Prostate gland (tissue), 2 donors: ENCODE measurements around the gene PDHB. TPM values are rescaled to one million over a fixed set of nuclear protein-coding genes. Genes with fewer than 3 reads are reported as not detected.

Experiments
- DNase-seq: peaks from one replicate; pipeline ENCODE4 v3.0.0-alpha.2; 2019; ENCODE audit warnings: low spot score
- H3K27ac ChIP-seq, 2 donors: fragments of 200-600 bp; sonication (generic); 2 replicates each; pipeline ENCODE4 v1.5.1; 2017 to 2019
- H3K27me3 ChIP-seq: fragments of 200-600 bp; sonication (generic); replicated peaks from 2 replicates; pipeline ENCODE4 v1.5.1; 2019; ENCODE audit not compliant: insufficient read depth
- H3K36me3 ChIP-seq, 2 donors: fragments of 200-600 bp; sonication (generic); 1 replicate in 1 of 2; 2 replicates in 1 of 2; pipeline versions ENCODE4 v1.5.1 to v1.8.1; 2017 to 2019
- H3K4me1 ChIP-seq: fragments of 200-600 bp; sonication (generic); replicated peaks from 2 replicates; pipeline ENCODE4 v1.5.1; 2019
- H3K4me3 ChIP-seq, 2 donors: fragments of 200-600 bp; sonication (generic); 2 replicates each; pipeline ENCODE4 v1.5.1; 2017 to 2019
- H3K9me3 ChIP-seq: fragments of 200-600 bp; sonication (generic); 2 replicates; pipeline ENCODE4 v1.5.1; 2017
- POLR2A ChIP-seq: fragments of 450-650 bp; IDR thresholded peaks from one replicate; pipeline ENCODE4 v1.6.1; 2016; ENCODE audit warnings: antibody characterized with exemption, mild to moderate bottlenecking
- POLR2AphosphoS5 ChIP-seq: sonication (generic); formaldehyde crosslinking; IDR thresholded peaks from one replicate; pipeline ENCODE4 v1.6.1; 2017; ENCODE audit warnings: antibody characterized with exemption
- WGBS: methylation state at CpG from one replicate; pipeline ENCODE4 v1.1.5; 2018; 5-methylcytosine and 5-hydroxymethylcytosine counted together
- intact Hi-C: fragments of 100-400 bp; cut with DNase I; formaldehyde crosslinking; loops from one replicate; pipeline ENCODE4 v1.14.2; 2022
- total RNA-seq, 2 donors: library from RNA; depleted of rRNA; stranded (reverse); fragments of >200 nt; gene quantifications; one replicate each; pipeline ENCODE4 v1.1.0, GENCODE V29; 2016
- TF ChIP-seq, protein P1 (sequence below), 4 experiments: fragments of 200-600 bp in 2 of 4; fragments of 450-650 bp in 2 of 4; sonication (generic) in 2 of 4; IDR thresholded peaks; 1 replicate in 3 of 4; 2 replicates in 1 of 4; pipeline ENCODE4 v1.5.1; 2016 to 2019; ENCODE audit warnings: antibody characterized with exemption in 4 of 4, mild to moderate bottlenecking in 2 of 4, moderate library complexity in 2 of 4

PDHB gene
- total RNA-seq, 2 donors from 2014 or later, result 69.6 to 129 TPM

DNA sequence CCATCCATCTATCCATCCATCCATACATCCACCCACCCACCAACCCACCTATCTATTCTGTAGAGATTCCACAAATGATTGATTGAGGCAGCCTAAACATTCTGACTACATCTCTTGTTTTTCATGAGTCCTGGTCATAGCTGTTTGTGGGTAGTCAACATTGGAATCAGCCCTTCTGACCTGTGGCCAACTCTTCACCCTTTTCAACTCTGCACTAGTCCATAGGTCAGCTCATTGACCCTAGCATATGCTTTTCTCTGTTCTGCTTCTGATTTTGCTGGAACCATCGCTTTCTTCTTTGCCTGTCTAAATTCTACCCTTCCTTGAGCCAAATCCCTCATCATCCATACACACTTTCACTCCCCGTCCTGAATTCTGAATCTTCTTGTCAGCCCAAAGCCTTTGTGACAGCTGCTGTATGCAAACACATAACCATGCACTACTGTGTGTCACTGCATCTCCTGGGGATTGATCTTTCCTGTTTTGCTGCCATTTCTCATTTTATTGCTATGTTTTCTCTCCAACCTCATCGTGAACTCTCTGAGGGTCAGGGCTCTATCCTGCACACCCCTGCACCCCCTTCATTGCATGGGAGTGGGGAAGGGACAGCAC is 41.4 kb upstream of the PDHB start:
- Histone ChIP-seq H3K9me3 (no peaks in the 10 kb centered on the region), H3K27ac (no peak overlapping the region)
- intact Hi-C loops, result no loop called here

GRCh38 chr3:58474348-58474911 is 40.8 kb upstream of the PDHB start:
- no peak overlapping the region for H3K27ac ChIP-seq
- WGBS, result 100% methylated on average over 1 of the region's 1 CpG
- DNase-seq, result no peak
- H3K4me3 ChIP-seq, result no peak overlapping the region
- intact Hi-C loops, result no loop called here
- no peaks in the 10 kb centered on the region for H3K9me3 ChIP-seq
- H3K27me3 ChIP-seq, result no peaks in the 10 kb centered on the region
- TF ChIP-seq POLR2AphosphoS5 (no peak), POLR2A (no peak)
- TF ChIP-seq, protein P1, sequence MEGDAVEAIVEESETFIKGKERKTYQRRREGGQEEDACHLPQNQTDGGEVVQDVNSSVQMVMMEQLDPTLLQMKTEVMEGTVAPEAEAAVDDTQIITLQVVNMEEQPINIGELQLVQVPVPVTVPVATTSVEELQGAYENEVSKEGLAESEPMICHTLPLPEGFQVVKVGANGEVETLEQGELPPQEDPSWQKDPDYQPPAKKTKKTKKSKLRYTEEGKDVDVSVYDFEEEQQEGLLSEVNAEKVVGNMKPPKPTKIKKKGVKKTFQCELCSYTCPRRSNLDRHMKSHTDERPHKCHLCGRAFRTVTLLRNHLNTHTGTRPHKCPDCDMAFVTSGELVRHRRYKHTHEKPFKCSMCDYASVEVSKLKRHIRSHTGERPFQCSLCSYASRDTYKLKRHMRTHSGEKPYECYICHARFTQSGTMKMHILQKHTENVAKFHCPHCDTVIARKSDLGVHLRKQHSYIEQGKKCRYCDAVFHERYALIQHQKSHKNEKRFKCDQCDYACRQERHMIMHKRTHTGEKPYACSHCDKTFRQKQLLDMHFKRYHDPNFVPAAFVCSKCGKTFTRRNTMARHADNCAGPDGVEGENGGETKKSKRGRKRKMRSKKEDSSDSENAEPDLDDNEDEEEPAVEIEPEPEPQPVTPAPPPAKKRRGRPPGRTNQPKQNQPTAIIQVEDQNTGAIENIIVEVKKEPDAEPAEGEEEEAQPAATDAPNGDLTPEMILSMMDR (IDR thresholded peaks at IDR 0.05), result no peak
- H3K4me1 ChIP-seq, result no peaks in the 10 kb centered on the region
- H3K36me3 ChIP-seq, result no peaks in the 10 kb centered on the region

More for the DNA sequence above, 41.4 kb upstream of the PDHB start:
- Histone ChIP-seq H3K27me3 (no peaks in the 10 kb centered on the region), H3K4me1 (no peaks in the 10 kb centered on the region), H3K4me3 (no peak overlapping the region), H3K36me3 (no peaks in the 10 kb centered on the region)
- 82% methylated on average over 3 of the region's 3 CpGs for WGBS
- TF ChIP-seq POLR2AphosphoS5 (no peak), POLR2A (no peak)
- TF ChIP-seq, protein P1 (IDR thresholded peaks at IDR 0.05), result no peak
- no peak for DNase-seq

GRCh38 chr3:58473275-58473674 is 39.6 kb upstream of the PDHB start:
- no peaks in the 10 kb centered on the region for H3K9me3 ChIP-seq

DNA sequence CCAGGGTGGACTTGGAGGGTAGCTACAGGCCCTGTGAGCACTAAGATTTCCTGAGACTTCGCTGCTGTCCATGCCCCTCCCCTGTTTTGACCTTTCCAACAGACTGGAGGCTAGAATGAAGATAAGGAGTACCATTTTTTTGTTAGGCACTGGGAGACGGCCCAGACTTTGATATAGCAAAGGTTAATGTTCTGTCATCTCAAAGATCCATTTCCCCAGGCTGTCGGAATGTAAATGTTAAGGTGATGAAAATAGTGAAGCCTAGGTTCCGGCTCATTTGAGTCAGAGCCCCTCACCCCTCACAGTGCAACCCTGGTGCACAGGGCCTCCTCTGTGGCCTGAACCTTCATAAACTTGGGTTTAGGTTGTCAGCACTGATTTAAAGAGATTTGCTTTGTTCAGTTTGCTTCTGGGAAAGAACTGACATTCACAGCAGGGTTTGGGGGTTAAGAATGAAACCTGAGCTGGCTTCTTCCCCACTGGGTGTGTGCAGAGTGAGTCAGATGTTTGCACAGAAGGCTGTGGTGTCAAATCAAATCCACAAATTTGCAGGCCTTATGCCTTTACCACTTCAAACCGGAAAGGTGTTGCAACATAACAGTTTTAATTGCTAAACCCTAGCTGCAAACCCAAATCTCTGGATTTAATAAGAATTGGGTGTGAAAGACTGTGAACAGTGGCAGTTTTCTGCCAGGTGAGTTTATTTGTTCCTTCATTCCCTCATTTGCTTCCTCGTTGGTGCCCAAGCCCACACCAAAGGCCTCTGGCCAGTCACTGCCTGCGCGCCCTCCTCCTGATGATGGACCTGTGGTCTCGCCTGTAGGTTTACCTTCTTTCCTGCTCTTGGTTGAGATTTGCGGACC is 37.6 kb upstream of the PDHB start:
- Histone ChIP-seq H3K27me3 (no peaks in the 10 kb centered on the region), H3K27ac (peak overlapping the region in 1 of 2 donors; percentile 29), H3K9me3 (no peaks in the 10 kb centered on the region), H3K4me1 (no peaks in the 10 kb centered on the region), H3K36me3 (no peaks in the 10 kb centered on the region), H3K4me3 (no peak overlapping the region)
- WGBS, result 41% methylated on average over 10 of the region's 10 CpGs
- intact Hi-C loops, result no loop called here
- TF ChIP-seq POLR2A (no peak), POLR2AphosphoS5 (peak; percentile 91)
- TF ChIP-seq, protein P1 (IDR thresholded peaks at IDR 0.05), result no peak
- DNase-seq, result peak; percentile 82

More at GRCh38 chr3:58473275-58473674, 39.6 kb upstream of the PDHB start:
- intact Hi-C loops, result no loop called here
- H3K4me1 ChIP-seq, result no peaks in the 10 kb centered on the region
- DNase-seq, result no peak
- no peaks in the 10 kb centered on the region for H3K27me3 ChIP-seq
- H3K36me3 ChIP-seq, result no peaks in the 10 kb centered on the region
- whole genome bisulfite sequencing, result 97% methylated on average over 1 of the region's 1 CpG
- no peak overlapping the region for H3K4me3 ChIP-seq
- TF ChIP-seq, protein P1 (IDR thresholded peaks at IDR 0.05), result no peak
- TF ChIP-seq POLR2A (no peak), POLR2AphosphoS5 (no peak)
- H3K27ac ChIP-seq, result no peak overlapping the region
